Measurements from ENCODE around the gene TPD52L3.

The TPD52L3 gene

GRCh38 chr9:6368831-6369230 lies 40.7 kb downstream of the TPD52L3 start:
- DNase-seq (ENCODE audit: low read depth), result no peak
- H3K4me3 ChIP-seq (ENCODE audit: low read depth, low read length), result no peak overlapping the region
- TF ChIP-seq MYC (IDR thresholded peaks at IDR 0.05; ENCODE audit: low read depth, low read length) (no peak), POLR2A (IDR thresholded peaks at IDR 0.05; ENCODE audit: extremely low read depth, insufficient read length) (no peak), MAX (IDR thresholded peaks at IDR 0.05; ENCODE audit: low read depth, low read length) (no peak)
